ENCODE measurements around the gene RBM43.
"Not testable (repeated sequence)": the region's sequence is repeated elsewhere in the genome, so short reads cannot be mapped to it uniquely, and the experiment has no call there.

RBM43 gene

DNA sequence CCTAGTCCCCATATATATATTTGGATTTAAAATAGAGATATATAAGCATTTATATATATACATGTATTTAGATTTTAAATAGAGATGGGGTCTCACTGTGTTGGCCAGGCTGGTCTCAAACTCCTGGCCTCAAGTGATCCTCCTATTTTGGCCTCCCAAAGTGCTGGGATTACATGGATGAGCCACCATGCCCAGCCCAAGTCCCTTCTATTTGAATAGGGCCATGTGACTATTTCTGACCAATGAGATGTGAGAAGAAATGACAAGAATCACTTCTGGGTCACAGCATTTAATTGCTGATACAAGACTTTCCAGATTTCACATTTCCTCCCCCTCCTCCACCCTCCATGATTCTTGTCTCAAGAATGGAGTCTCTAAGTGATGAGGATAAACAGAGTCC, 6.4 kb upstream of the RBM43 start:
- DNase-seq (ENCODE audit: low read depth, low spot score), result no peak

DNA sequence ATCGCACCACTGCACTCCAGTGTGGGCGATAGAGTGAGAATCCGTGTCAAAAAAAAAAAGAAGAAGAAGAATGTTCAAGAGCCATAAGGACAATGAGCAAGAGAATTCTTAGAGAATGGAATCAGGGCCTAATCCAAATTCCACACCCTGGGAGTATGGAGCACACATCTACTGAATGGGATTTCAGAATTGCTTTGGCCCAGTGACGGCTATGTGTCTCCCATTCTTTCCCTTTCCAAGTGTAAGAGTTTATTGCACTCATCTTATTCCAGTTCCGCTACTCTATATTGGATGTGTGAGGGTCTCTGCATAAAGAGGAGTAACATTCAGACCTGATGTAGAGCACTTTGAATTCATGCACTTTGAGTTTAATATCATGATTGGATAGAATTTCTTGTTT, 5.9 kb upstream of the RBM43 start:
- no peak for DNase-seq (ENCODE audit: low read depth, low spot score)

DNA sequence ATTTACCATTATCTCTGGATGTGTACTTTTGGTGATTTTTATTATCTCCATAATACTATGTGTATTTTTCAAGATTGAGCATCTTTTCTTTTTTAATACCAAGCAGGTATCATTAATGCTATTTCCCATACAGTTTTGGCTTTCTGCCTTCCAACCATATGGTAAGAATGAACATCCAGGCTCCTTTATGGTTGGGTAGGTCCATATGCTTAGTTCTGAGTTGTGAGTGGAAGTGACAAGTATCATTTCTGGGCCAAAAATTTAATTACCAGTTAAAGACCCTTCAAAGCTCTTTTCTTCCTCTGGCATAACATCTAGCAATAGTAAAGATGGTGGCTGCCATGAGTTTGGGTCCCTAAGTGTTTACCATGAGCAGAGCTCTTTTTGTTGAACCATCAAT, 4.3 kb upstream of the RBM43 start:
- no peak for DNase-seq (ENCODE audit: low read depth, low spot score)

GRCh38 chr2:151264157-151264825, 2.6 kb upstream of the RBM43 start:
- no peak for DNase-seq (ENCODE audit: low read depth, low spot score)

DNA sequence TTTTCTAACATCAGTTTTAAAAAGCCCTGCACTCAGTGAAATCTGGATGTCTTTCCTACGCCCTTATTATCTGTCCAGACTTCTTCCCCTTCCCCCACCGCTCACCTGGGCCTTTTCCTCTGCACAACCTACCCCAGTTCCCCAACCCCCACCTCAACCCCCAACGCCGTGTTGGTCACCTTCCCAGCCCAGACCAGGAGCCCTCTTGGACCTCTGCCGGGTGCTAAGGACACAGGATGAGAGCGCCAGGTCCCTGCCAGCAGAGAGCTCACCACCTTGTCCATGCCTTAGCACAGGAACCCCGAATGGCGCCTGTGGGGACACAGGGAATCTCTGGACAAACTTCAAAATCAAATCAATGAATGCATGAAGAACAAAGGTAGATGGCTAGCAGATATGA, 966 bp upstream of the RBM43 start:
- DNase-seq (ENCODE audit: low read depth, low spot score), result no peak

DNA sequence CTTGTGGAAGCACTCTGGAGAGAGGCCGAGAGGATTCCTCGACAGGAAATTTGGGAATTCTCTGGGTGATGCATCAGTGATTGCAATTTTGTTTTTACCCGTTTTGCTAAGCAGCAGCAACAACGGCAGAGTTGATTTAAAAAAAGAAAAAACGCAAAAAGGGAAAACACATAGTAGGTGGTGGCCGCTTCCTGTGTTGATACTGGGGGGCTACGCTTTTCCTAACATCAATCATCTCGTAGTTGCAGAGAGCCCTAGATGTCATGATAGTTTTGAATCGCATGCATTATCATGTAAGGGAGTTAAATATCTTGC, 271 bp upstream of the RBM43 start:
- no peak for DNase-seq (ENCODE audit: low read depth, low spot score)

GRCh38 chr2:151260573-151261230, 961 bp downstream of the RBM43 start:
- DNase-seq (ENCODE audit: low read depth, low spot score), result no peak

DNA sequence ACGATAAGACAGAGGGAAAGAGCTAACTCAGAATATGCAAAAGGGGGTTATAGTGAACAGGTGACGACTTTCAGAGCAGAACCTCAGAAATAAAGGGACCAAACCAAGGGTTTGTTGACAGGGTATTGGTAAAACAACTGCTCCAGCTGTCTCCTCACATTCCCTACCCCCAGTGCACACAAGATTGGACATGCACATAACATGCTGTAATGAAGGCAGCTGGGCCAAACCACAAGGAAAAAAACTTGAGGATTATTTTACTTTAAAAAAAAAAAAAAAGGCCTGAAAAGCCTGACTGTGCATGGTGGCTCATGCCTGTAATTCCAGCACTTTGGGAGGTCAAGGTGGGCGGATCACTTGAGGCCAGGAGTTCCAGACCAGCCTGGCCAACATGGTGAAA, 3.5 kb downstream of the RBM43 start:
- no peak for DNase-seq (ENCODE audit: low read depth, low spot score)

DNA sequence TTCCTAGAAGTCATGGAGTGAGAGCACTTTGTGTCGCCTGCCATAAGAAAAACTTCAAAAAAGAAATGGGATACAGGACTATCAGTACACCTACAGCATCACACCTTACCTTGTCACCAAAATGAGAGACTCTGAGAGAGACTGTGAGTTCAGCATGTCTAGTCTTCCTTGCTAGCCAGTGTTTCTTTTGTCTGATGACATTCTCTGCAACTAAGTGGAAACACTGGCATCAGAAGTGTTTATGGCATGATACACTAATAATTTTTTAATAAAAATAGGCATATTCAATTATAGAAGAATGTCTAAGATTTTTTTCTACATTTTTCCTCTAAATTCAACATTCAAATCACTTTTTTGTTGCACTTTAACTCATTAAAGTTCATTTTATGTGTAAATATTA, 9.0 kb downstream of the RBM43 start:
- DNase-seq (ENCODE audit: low read depth, low spot score), result no peak

DNA sequence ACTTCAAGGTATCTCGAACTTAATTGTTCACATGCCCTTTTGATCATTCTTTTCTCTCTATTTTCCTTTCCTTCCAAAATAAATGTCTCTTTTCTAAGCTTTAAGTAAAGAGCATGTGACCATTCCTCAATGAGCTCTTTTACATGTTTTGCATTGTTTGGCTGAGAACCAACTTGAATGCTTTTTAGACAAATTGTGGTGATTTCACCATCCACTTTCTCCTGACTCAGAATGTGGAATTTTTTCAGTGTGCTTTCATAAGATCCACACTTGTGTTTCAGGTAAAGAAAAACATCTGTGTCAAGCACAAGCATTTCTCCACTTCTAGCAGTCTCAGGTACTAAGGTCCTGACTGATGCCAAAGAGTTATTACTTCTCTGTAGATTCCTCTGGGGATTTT, 10.7 kb downstream of the RBM43 start:
- no peak for DNase-seq (ENCODE audit: low read depth, low spot score)

DNA sequence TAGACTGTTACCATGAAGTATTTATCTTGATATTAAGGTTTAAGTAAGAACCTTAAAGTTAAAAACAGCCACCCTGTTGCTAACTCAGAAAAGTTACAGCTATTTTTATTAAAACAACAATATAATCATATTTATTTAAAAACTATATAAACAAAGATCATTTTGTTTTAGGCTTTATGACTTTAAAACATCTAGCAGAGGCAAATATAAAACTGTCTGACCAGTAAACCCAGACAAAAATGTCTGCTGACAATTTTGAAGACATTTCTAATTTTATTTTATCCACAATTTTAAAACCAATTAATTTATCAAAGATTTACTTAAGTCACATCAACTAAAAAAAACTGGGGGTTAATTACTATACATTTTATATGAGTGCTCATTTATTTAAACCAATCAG, 14.2 kb downstream of the RBM43 start:
- no peak for DNase-seq (ENCODE audit: low read depth, low spot score)

DNA sequence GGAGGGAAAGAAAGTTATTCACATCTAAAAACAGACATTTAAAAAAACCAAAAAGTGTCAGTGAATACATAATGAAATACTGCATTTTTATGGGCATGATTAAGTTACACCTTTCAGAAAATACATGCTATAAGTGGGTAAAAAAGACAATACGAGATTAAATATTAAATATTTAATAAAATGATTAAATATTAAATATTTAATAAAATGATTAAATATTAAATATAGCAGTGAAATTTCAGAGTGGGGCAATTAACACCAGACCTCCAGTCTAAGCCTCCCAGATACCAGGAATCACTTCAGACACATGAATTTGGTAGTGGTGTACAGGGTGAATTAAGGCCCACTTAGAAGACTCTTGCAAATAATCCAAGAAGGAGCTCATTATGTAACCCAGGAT, 15.5 kb downstream of the RBM43 start:
- DNase-seq (ENCODE audit: low read depth, low spot score), result no peak

DNA sequence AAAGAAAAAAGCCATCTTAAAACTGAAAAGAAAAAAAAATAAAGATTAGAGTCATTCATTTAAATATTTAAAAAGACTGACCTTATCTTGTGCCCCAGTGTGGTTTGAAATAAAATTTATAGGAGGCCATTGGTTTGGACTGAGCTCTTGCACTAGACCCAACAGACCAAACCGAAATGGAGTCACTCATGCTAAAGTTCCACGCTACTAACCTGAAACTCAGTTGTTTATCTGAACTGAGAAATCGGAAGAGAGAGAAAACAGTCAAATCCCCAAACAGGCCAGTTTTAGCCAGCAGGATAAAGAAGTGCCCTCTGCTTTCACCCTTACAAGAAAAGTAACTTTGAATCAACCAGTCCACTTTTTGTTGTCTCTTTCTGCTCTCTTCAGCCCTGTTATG, 18.2 kb downstream of the RBM43 start:
- no peak for DNase-seq (ENCODE audit: low read depth, low spot score)

GRCh38 chr2:151241224-151241623, 20.4 kb downstream of the RBM43 start:
- DNase-seq (ENCODE audit: low read depth, low spot score), result no peak

DNA sequence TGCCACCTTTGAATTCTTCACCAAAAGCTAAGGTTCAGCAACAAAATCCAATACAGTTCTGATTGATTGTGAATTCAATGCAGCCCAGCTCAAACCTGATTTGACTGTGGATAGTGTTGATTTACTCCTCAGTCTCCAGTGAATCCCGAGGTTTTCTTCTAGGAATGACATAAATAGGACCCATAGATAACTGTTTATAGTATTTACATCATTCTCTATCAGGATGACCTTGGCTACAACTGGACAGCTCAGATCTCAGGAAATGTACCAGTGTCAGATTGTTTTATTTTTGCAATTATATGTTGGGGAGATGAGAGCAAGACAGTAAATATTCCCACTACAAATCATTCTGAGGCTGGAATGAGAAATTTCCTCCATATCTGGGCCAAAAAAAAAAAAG, 21.2 kb downstream of the RBM43 start:
- no peak for DNase-seq (ENCODE audit: low read depth, low spot score)

GRCh38 chr2:151239624-151240023, 22.0 kb downstream of the RBM43 start:
- no peak for DNase-seq (ENCODE audit: low read depth, low spot score)

DNA sequence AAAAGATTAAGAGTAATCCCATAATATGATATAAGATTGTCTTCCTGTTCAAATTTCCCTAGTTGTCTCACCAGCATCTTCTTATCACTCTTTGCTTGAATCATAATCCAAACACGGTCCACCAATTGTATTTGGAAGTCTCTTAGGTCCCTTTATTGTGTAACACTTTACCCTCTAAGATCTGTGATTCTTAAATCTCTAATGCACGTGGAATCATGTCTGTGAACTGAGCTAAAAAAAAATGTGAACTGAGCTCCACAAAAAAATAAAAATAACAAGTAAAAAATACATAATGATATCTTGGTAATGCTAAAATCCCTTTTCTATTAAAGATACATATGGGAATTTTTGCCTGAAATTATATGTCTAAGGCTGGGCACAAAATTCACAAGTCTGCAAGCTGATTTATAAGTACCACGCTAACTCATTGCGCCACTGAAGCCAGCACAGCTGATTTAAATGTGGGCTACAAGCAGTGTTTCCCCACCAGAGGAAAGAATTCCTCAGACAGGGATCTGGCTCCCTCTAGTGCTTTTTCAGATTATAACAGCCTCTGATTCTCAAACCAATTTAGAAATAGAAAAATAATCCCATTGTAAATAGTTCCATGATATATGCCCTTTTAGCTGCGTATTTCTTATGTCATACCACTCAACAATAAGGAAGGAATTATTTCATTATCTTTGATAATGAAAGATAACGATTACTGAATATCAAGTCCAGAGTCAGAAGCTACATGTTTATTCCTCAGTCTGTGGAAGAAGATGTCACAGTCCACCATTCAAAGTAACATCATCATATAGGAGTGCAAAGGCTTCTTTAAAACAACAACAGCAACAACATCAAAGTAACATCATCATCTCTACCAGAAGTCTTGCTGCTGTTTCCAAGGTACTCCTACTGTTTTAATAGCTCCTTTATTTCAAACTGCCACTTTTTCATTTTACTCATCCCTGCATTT, 22.9 kb downstream of the RBM43 start:
- peak; percentile 40 for DNase-seq (ENCODE audit: low read depth, low spot score)

DNA sequence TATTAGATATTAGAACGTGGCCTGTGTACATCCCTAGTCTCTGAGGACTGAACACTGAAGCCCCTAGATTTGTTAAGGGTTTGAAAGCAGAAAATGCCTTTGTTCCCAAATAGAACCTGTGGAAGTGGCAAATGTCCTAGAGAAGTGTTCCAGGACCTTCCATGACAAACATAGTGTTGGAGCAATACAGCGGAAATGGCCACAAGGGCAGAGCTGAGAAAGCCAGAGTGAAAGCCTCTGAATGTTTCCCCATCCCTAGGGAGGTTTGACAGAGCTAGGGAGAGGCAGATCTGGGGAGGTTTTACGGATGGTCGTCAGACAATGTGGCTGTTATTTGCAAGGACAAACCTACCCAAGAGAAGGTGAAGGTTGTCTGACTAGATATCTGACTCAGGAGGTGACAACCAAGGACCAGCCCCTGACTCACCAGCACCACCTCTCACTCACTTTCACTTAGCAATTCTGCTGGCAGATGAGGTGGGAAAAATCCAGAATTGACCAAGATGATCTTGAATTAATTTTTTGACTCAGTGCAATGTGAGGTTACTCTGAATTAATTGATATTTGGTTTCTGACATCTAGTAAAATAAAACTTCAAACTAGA, 24.1 kb downstream of the RBM43 start:
- DNase-seq (ENCODE audit: low read depth, low spot score), result no peak

GRCh38 chr2:151233760-151234159, 27.9 kb downstream of the RBM43 start:
- DNase-seq (ENCODE audit: low read depth, low spot score), result not testable (repeated sequence)

DNA sequence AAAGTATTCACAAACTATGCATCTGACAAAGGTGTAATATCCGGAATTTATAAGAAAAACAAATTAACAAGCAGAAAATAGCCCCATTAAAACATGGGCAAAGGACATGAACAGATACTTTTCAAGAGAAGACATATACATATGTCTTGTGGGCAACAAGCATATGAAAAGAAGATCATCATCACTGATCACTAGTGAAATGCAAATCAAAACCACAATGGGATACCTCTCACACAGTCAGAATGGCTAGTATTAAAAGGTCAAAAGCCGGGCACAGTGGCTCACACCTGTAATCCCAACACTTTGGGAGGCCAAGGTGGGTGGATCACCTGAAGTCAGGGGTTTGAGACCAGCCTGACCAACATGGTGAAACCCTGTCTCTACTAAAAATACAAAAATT, 28.4 kb downstream of the RBM43 start:
- not testable (repeated sequence) for DNase-seq (ENCODE audit: low read depth, low spot score)

GRCh38 chr2:151230627-151231140, 31.0 kb downstream of the RBM43 start:
- DNase-seq (ENCODE audit: low read depth, low spot score), result no peak

DNA sequence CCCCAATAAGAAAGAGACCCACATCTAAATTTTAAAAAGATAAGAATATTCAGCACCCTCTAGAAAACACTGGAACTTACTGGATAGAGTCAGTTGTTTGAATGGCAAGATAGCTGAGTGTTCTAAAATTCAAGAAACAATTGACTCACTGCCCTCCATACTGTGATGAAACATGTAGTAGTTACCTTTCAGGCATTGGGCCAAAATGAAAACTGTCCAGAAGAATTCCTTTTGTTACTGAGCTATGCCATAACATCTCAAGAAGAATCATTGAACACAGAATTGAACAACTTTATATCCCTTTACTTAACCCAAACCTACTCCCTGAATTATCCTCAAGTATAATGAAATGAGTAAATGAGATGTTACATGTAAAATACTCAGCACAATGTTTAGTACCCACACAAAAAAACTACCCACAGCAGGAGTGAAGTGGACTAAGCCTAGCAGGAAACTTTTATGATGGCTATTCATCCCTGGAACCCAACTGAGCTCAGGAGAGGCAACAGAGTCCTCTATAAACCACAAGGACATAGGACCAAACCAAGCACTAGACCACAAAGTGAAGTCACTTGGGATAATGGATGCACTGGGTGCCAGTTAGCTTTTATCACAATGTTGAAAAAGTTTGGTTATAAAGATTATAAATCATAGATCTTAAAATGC, 32.7 kb downstream of the RBM43 start:
- DNase-seq (ENCODE audit: low read depth, low spot score), result no peak

Data from brain pericyte (primary cell).